SK-N-SH (cell line): ENCODE data around the gene DUS2.

Experiments
- CHD2 ChIP-seq: fragments of 150-350 bp; IDR thresholded peaks from 2 replicates; pipeline ENCODE4 v1.6.1; 2018; ENCODE audit warnings: low read length; ENCODE audit not compliant: partially characterized antibody
- CTCF ChIP-seq: fragments of 200-600 bp; sonication (generic); IDR thresholded peaks from 2 replicates; pipeline ENCODE4 v1.6.1; 2017; ENCODE audit warnings: antibody characterized with exemption, mild to moderate bottlenecking, moderate library complexity
- EP300 ChIP-seq, 2 experiments: IDR thresholded peaks; 2 replicates each; pipeline versions ENCODE4 v1.4.0 to v1.6.1; 2012; ENCODE audit warnings: borderline replicate concordance in 1 of 2, low read depth in 1 of 2, low read length in 1 of 2
- EZH2phosphoT487 ChIP-seq: fragments of 200-600 bp; sonication (generic); IDR thresholded peaks from 2 replicates; pipeline ENCODE4 v1.6.1; 2017; ENCODE audit warnings: low read depth, mixed run types, mild to moderate bottlenecking, antibody characterized with exemption, moderate library complexity, borderline replicate concordance
- NRF1 ChIP-seq: IDR thresholded peaks from 2 replicates; pipeline ENCODE4 v1.6.1; 2012; ENCODE audit warnings: low read depth, mild to moderate bottlenecking, low read length
- PBX3 ChIP-seq: IDR thresholded peaks from 2 replicates; pipeline ENCODE4; 2012
- POLR2AphosphoS5 ChIP-seq: IDR thresholded peaks from 2 replicates; pipeline ENCODE4 v1.6.1; 2012; ENCODE audit warnings: low read depth, low read length

- TF ChIP-seq CTCF (no peak), POLR2AphosphoS5 (no peak), EP300 (IDR thresholded peaks at IDR 0.05; ENCODE audit: borderline replicate concordance in 1 of 2, low read depth in 1 of 2, low read length in 1 of 2) (no peak), CHD2 (no peak), PBX3 (no peak), EZH2phosphoT487 (no peak), NRF1 (no peak)
Measured at GRCh38 chr16:68049449-68049848, 26.4 kb downstream of the DUS2 start.
